Gastroesophageal sphincter (tissue), 4 donors: ENCODE results near the gene SPESP1. TPM values are rescaled to one million over a fixed set of nuclear protein-coding genes. Genes with fewer than 3 reads are reported as not detected.
"Not testable (repeated sequence)": the region's sequence is repeated elsewhere in the genome, so short reads cannot be mapped to it uniquely, and the experiment has no call there.

Experiments used
- ATAC-seq: fragments of 150-250 bp; one replicate; pipeline ENCODE4 v1.9.1; 2016; ENCODE audit warnings: mild to moderate bottlenecking, moderate library complexity
- H3K27ac ChIP-seq, 4 donors: fragments of 200-600 bp; sonication (generic) in 3 of 4; 1 replicate in 3 of 4; 2 replicates in 1 of 4; pipeline ENCODE4 v1.5.1; 2016 to 2019
- H3K27me3 ChIP-seq: fragments of 200-600 bp; sonication (generic); one replicate; pipeline ENCODE4 v1.5.1; 2019
- H3K36me3 ChIP-seq, 2 donors: fragments of 200-600 bp; sonication (generic); one replicate each; pipeline ENCODE4 v1.5.1; 2019; ENCODE audit warnings: control low read depth in 1 of 2
- H3K4me1 ChIP-seq, 3 donors: fragments of 200-600 bp; sonication (generic); 1 replicate in 2 of 3; 2 replicates in 1 of 3; pipeline ENCODE4 v1.5.1; 2016 to 2019; ENCODE audit warnings: control low read depth in 2 of 3
- H3K4me3 ChIP-seq, 2 donors: fragments of 200-600 bp; sonication (generic); one replicate each; pipeline ENCODE4 v1.5.1; 2019; ENCODE audit warnings: mild to moderate bottlenecking in 1 of 2, moderate library complexity in 1 of 2
- H3K9me3 ChIP-seq, 3 donors: fragments of 200-600 bp; sonication (generic); one replicate each; pipeline ENCODE4 v1.5.1; 2017 to 2019; ENCODE audit warnings: control low read depth in 2 of 3
- CTCF ChIP-seq, 4 experiments: fragments of 200-600 bp in 2 of 4; fragments of 450-650 bp in 2 of 4; sonication (generic) in 1 of 4; IDR thresholded peaks; one replicate each; pipeline ENCODE4 v1.5.1; 2017 to 2019; ENCODE audit warnings: antibody characterized with exemption in 4 of 4, mild to moderate bottlenecking in 2 of 4, moderate library complexity in 2 of 4
- EP300 ChIP-seq: sonication (generic); formaldehyde crosslinking; IDR thresholded peaks from one replicate; pipeline ENCODE4 v1.6.1; 2017; ENCODE audit warnings: antibody characterized with exemption, mild to moderate bottlenecking
- POLR2A ChIP-seq, 2 donors: fragments of 450-650 bp; IDR thresholded peaks; one replicate each; pipeline ENCODE4 v1.6.1; 2017; ENCODE audit warnings: antibody characterized with exemption in 2 of 2, mild to moderate bottlenecking in 2 of 2, moderate library complexity in 1 of 2
- POLR2AphosphoS5 ChIP-seq: sonication (generic); formaldehyde crosslinking; IDR thresholded peaks from one replicate; pipeline ENCODE4 v1.6.1; 2017; ENCODE audit warnings: antibody characterized with exemption
- WGBS, 2 donors: methylation state at CpG; one replicate each; pipeline ENCODE4 v1.1.5; 2018; ENCODE audit warnings: low coverage in 1 of 2; 5-methylcytosine and 5-hydroxymethylcytosine counted together
- total RNA-seq, 4 donors: library from RNA; depleted of rRNA; stranded (reverse); fragments of >200 nt; gene quantifications; one replicate each; pipeline ENCODE4 v1.1.0, GENCODE V29; 2016

SPESP1 gene
- total RNA-seq, 4 donors from 2014 or later = 1.6 to 5.9 (median 2.7) TPM

- no peak overlapping the region for H3K4me3 ChIP-seq
- peaks cover 6% of the 10 kb centered on the region for H3K27me3 ChIP-seq
- 82% methylated on average over 3 of the region's 3 CpGs; no CpG with 5 or more reads in 1 of the 2 donors for WGBS, 2 donors
- H3K27ac ChIP-seq = no peak overlapping the region
- TF ChIP-seq POLR2A (IDR thresholded peaks at IDR 0.05) (no peak), CTCF (IDR thresholded peaks at IDR 0.05) (no peak), EP300 (no peak)
- H3K36me3 ChIP-seq = no peaks in the 10 kb centered on the region
- no peaks in the 10 kb centered on the region for H3K4me1 ChIP-seq
- H3K9me3 ChIP-seq = no peaks in the 10 kb centered on the region
- no peak for ATAC-seq
These were observed 27.4 kb downstream of the SPESP1 start for GRCh38 chr15:68957696-68958095.

GRCh38 chr15:68958597-68958996 lies 28.3 kb downstream of the SPESP1 start:
- no peak overlapping the region for H3K27ac ChIP-seq
- WGBS, 2 donors = 58% methylated on average over 1 of the region's 1 CpG
- H3K27me3 ChIP-seq = peaks cover 6% of the 10 kb centered on the region
- no peak for ATAC-seq
- no peak overlapping the region for H3K4me3 ChIP-seq
- TF ChIP-seq POLR2A (IDR thresholded peaks at IDR 0.05) (no peak), CTCF (IDR thresholded peaks at IDR 0.05) (no peak), EP300 (no peak), POLR2AphosphoS5 (no peak)
- H3K4me1 ChIP-seq = no peaks in the 10 kb centered on the region
- no peaks in the 10 kb centered on the region for H3K9me3 ChIP-seq
- H3K36me3 ChIP-seq = no peaks in the 10 kb centered on the region

- no peak for ATAC-seq
- Histone ChIP-seq H3K36me3 (no peaks in the 10 kb centered on the region), H3K9me3 (no peaks in the 10 kb centered on the region), H3K27ac (no peak overlapping the region), H3K4me1 (no peaks in the 10 kb centered on the region), H3K4me3 (no peak overlapping the region), H3K27me3 (peaks cover 6% of the 10 kb centered on the region)
- 77% methylated on average over 1 of the region's 1 CpG; no CpG with 5 or more reads in 1 of the 2 donors for WGBS, 2 donors
- TF ChIP-seq POLR2A (IDR thresholded peaks at IDR 0.05) (no peak), EP300 (no peak), POLR2AphosphoS5 (no peak), CTCF (IDR thresholded peaks at IDR 0.05) (no peak)
These were observed 32.1 kb downstream of the SPESP1 start for GRCh38 chr15:68962465-68962864.

GRCh38 chr15:68963719-68964118 lies 33.4 kb downstream of the SPESP1 start:
- not testable (repeated sequence) for H3K4me3 ChIP-seq, H3K27ac ChIP-seq, ATAC-seq, H3K9me3 ChIP-seq, H3K27me3 ChIP-seq, H3K36me3 ChIP-seq, H3K4me1 ChIP-seq
- WGBS, 2 donors = 82% methylated on average over 4 of the region's 7 CpGs; no CpG with 5 or more reads in 1 of the 2 donors

GRCh38 chr15:68966996-68967395 lies 36.7 kb downstream of the SPESP1 start:
- no peak for ATAC-seq
- TF ChIP-seq POLR2AphosphoS5 (no peak), CTCF (IDR thresholded peaks at IDR 0.05) (no peak), EP300 (no peak)
- no peaks in the 10 kb centered on the region for H3K27me3 ChIP-seq
- 60 to 71% methylated on average over 5 of the region's 5 CpGs for WGBS, 2 donors
- no peaks in the 10 kb centered on the region for H3K36me3 ChIP-seq
- no peak overlapping the region for H3K27ac ChIP-seq
- peaks cover 0 to under 1% (median 0%) of the 10 kb centered on the region in 3 donors for H3K4me1 ChIP-seq
- peaks cover 0 to 17% (median 0%) of the 10 kb centered on the region in 3 donors for H3K9me3 ChIP-seq
- no peak overlapping the region for H3K4me3 ChIP-seq

- TF ChIP-seq POLR2AphosphoS5 = no peak
- TF ChIP-seq EP300 = no peak
- TF ChIP-seq CTCF (IDR thresholded peaks at IDR 0.05) = no peak
- no peak for TF ChIP-seq POLR2A (IDR thresholded peaks at IDR 0.05)
- Histone ChIP-seq H3K4me1 (peaks cover 0 to 10% (median 0%) of the 10 kb centered on the region in 3 donors), H3K27me3 (no peaks in the 10 kb centered on the region), H3K36me3 (no peaks in the 10 kb centered on the region), H3K27ac (no peak overlapping the region), H3K9me3 (peaks cover 0 to 17% (median 0%) of the 10 kb centered on the region in 3 donors), H3K4me3 (no peak overlapping the region)
- no peak for ATAC-seq
These were observed 37.6 kb downstream of the SPESP1 start for GRCh38 chr15:68967948-68968347.
